ENCODE results near the gene RBKS. TPM values are rescaled to one million over a fixed set of nuclear protein-coding genes. Genes with fewer than 3 reads are reported as not detected.
A peak's percentile ranks its signal among the peaks of the same experiment; 100 is the strongest.

Gene RBKS
- total RNA-seq, 2 experiments from 2014 or later = 2.6 to 3.0 TPM

GRCh38 chr2:27811768-27812167 lies 78.4 kb downstream of the RBKS start:
- Mint-ChIP-seq H3K36me3 (ENCODE audit: low read depth) (no peaks in the 10 kb centered on the region), H3K4me1 (ENCODE audit: low read depth) (no peaks in the 10 kb centered on the region), H3K27me3 (no peaks in the 10 kb centered on the region), H3K9me3 (no peaks in the 10 kb centered on the region), H3K4me3 (no peak overlapping the region), H3K27ac (no peak overlapping the region)
- no peaks in the 10 kb centered on the region for H3K4me1 ChIP-seq (ENCODE audit: insufficient read depth, low read length)
- ATAC-seq (ENCODE audit: poor library complexity) (no peak), DNase-seq (no peak)
- H3K4me3 ChIP-seq (ENCODE audit: low read length) = no peak overlapping the region
- CTCF ChIA-PET = no interaction called here
- H3K27me3 ChIP-seq (ENCODE audit: control insufficient read depth in 1 of 2, insufficient read depth in 2 of 2, low read length in 2 of 2) = no peaks in the 10 kb centered on the region
- TF ChIP-seq, protein P1, sequence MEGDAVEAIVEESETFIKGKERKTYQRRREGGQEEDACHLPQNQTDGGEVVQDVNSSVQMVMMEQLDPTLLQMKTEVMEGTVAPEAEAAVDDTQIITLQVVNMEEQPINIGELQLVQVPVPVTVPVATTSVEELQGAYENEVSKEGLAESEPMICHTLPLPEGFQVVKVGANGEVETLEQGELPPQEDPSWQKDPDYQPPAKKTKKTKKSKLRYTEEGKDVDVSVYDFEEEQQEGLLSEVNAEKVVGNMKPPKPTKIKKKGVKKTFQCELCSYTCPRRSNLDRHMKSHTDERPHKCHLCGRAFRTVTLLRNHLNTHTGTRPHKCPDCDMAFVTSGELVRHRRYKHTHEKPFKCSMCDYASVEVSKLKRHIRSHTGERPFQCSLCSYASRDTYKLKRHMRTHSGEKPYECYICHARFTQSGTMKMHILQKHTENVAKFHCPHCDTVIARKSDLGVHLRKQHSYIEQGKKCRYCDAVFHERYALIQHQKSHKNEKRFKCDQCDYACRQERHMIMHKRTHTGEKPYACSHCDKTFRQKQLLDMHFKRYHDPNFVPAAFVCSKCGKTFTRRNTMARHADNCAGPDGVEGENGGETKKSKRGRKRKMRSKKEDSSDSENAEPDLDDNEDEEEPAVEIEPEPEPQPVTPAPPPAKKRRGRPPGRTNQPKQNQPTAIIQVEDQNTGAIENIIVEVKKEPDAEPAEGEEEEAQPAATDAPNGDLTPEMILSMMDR (IDR thresholded peaks at IDR 0.05) = no peak
- intact Hi-C loops (cut with DNase I, micrococcal nuclease) = no loop called here
- no peaks in the 10 kb centered on the region for H3K36me3 ChIP-seq (ENCODE audit: insufficient read depth, low read length)
- H3K27ac ChIP-seq (ENCODE audit: low read depth in 1 of 2, low read length in 2 of 2) = no peak overlapping the region
- POLR2A ChIA-PET = no interaction called here
- no peaks in the 10 kb centered on the region for H3K9me3 ChIP-seq (ENCODE audit: control insufficient read depth in 1 of 2, insufficient read depth in 1 of 2, low read length in 2 of 2)

DNA sequence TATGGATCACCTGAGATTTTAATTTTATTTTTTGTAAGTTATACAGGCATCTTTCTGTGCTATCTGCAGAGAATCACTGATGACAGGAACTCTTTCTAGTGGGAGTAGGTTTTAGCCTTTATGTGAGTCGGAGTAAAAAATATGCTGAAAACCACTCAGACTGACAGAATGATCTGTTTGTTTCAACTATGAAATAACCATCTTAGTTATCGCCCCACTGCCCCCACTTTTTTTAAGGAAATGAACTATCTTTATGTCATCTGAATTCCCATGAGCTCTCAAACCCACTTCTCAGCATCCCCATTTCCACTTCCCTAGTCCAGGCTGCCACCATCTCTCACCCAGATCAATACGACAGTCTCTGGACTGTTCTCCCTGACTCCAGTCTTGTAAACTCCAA lies 79.7 kb downstream of the RBKS start:
- no peaks in the 10 kb centered on the region for H3K27me3 Mint-ChIP-seq

DNA sequence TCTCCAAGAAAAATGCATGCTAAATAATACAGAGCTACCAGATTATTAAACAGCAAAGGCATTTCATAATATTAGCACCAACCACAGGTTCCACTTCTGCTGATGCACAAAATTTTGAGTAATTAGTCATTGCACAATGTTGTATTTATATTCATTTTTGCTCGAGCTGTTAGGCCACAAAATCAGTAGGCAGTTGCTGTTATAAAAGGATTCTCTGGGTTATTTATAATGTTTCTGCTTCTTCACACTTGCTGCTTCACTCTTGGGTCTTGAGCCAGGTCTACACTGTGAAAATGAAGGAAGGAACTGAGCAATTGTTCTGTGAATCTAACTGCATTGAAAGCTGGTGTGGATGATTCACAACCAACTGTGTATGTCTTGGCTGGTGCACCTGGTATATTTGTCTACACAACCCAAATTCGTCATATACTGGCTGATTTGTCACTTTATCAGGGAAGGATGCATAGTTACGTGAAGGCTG lies 80.4 kb downstream of the RBKS start:
- no peaks in the 10 kb centered on the region for H3K4me1 ChIP-seq (ENCODE audit: insufficient read depth, low read length)
- Mint-ChIP-seq H3K4me3 (no peak overlapping the region), H3K27ac (no peak overlapping the region), H3K4me1 (ENCODE audit: low read depth) (no peaks in the 10 kb centered on the region), H3K9me3 (no peaks in the 10 kb centered on the region), H3K36me3 (ENCODE audit: low read depth) (no peaks in the 10 kb centered on the region), H3K27me3 (no peaks in the 10 kb centered on the region)
- DNase-seq (peak in 3 of 14 experiments; percentile 8 to 33 (median 32)), ATAC-seq (ENCODE audit: poor library complexity) (no peak)
- no peak overlapping the region for H3K4me3 ChIP-seq (ENCODE audit: low read length)
- intact Hi-C loops (cut with DNase I, micrococcal nuclease) = loop anchor here in 1 of 2 experiments (5.0 kb wide), 1 partner anchor 642 kb away; no protein-coding TSS in a partner anchor
- no peak overlapping the region for H3K27ac ChIP-seq (ENCODE audit: low read depth in 1 of 2, low read length in 2 of 2)
- TF ChIP-seq, protein P1 (IDR thresholded peaks at IDR 0.05) = no peak
- ChIA-PET POLR2A (no interaction called here), CTCF (interaction anchor here (1.0 kb wide), 1 partner anchor 106 kb away, joined by 3 read pairs; no protein-coding TSS in a partner anchor)
- no peaks in the 10 kb centered on the region for H3K36me3 ChIP-seq (ENCODE audit: insufficient read depth, low read length)
- no peaks in the 10 kb centered on the region for H3K27me3 ChIP-seq (ENCODE audit: control insufficient read depth in 1 of 2, insufficient read depth in 2 of 2, low read length in 2 of 2)
- no peaks in the 10 kb centered on the region for H3K9me3 ChIP-seq (ENCODE audit: control insufficient read depth in 1 of 2, insufficient read depth in 1 of 2, low read length in 2 of 2)

More for the DNA sequence above, 79.7 kb downstream of the RBKS start:
- intact Hi-C loops (cut with DNase I, micrococcal nuclease) = no loop called here
- Mint-ChIP-seq H3K4me3 (no peak overlapping the region), H3K27ac (no peak overlapping the region), H3K36me3 (ENCODE audit: low read depth) (no peaks in the 10 kb centered on the region), H3K4me1 (ENCODE audit: low read depth) (no peaks in the 10 kb centered on the region), H3K9me3 (no peaks in the 10 kb centered on the region)
- POLR2A ChIA-PET = no interaction called here
- Histone ChIP-seq H3K27ac (ENCODE audit: low read depth in 1 of 2, low read length in 2 of 2) (no peak overlapping the region), H3K36me3 (ENCODE audit: insufficient read depth, low read length) (no peaks in the 10 kb centered on the region), H3K4me3 (ENCODE audit: low read length) (no peak overlapping the region), H3K27me3 (ENCODE audit: control insufficient read depth in 1 of 2, insufficient read depth in 2 of 2, low read length in 2 of 2) (no peaks in the 10 kb centered on the region), H3K9me3 (ENCODE audit: control insufficient read depth in 1 of 2, insufficient read depth in 1 of 2, low read length in 2 of 2) (no peaks in the 10 kb centered on the region), H3K4me1 (ENCODE audit: insufficient read depth, low read length) (no peaks in the 10 kb centered on the region)
- TF ChIP-seq, protein P1 (IDR thresholded peaks at IDR 0.05) = no peak
- CTCF ChIA-PET = interaction anchor here (1.0 kb wide), 1 partner anchor 107 kb away, joined by 3 read pairs; no protein-coding TSS in a partner anchor
- DNase-seq (no peak), ATAC-seq (ENCODE audit: poor library complexity) (no peak)

Data from CD4-positive, alpha-beta T cell (primary cell).